ENCODE data around the gene ABLIM2. TPM values are rescaled to one million over a fixed set of nuclear protein-coding genes. Genes with fewer than 3 reads are reported as not detected.

ABLIM2 gene
- total and polyA plus RNA-seq, 2 donors (not counting 1 experiment from before 2014, with no cell fraction given), result 3.3 to 79.0 TPM

DNA sequence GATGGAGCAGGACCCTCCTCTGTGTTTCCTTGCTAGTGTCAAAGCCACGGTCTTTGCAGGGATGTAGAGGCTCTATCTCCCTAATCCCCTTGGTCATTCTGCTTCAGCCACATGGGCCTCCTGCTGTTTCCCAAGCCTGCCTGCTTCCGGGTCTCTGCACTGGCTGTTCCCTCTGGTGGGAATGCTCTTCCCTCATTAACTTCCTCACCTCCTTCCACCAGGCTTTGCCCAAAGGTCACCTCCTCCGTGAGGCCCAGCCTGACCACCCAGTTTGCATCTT lies 56.6 kb downstream of the ABLIM2 start:
- Histone ChIP-seq H3K36me3 (replicated peaks in 1 of 2; ENCODE audit: control extremely low read depth in 1 of 2, control insufficient read depth in 1 of 2, extremely low read depth in 1 of 2, insufficient read depth in 2 of 2, low read length in 1 of 2) (no peaks in the 10 kb centered on the region), H3K4me1 (ENCODE audit: control insufficient read depth in 2 of 2, insufficient read depth in 2 of 2, low read length in 2 of 2) (no peaks in the 10 kb centered on the region), H4K20me1 (ENCODE audit: control insufficient read depth, insufficient read depth, low read length, poor library complexity, severe bottlenecking) (no peaks in the 10 kb centered on the region), H3K4me3 (ENCODE audit: control extremely low read depth in 1 of 5, extremely low read depth in 1 of 5, insufficient read depth in 1 of 5, low read depth in 2 of 5, low read length in 4 of 5) (no peak overlapping the region), H3K9me3 (ENCODE audit: control extremely low read depth in 1 of 3, control insufficient read depth in 2 of 3, insufficient read depth in 1 of 3, low read length in 2 of 3) (peaks cover 0 to 10% (median 0%) of the 10 kb centered on the region in 3 donors), H3K9ac (ENCODE audit: low read length) (no peak overlapping the region), H3K79me2 (ENCODE audit: control insufficient read depth, insufficient read depth, low read length) (no peaks in the 10 kb centered on the region), H3K4me2 (replicated peaks; ENCODE audit: low read depth, low read length, poor library complexity, severe bottlenecking) (no peak overlapping the region), H2AFZ (ENCODE audit: insufficient read depth, low read depth, low read length, poor library complexity, severe bottlenecking) (no peak overlapping the region), H3K27me3 (replicated peaks in 1 of 4; ENCODE audit: control extremely low read depth in 1 of 4, control insufficient read depth in 3 of 4, insufficient read depth in 4 of 4, low read length in 3 of 4) (no peaks in the 10 kb centered on the region), H3K27ac (ENCODE audit: low read length in 2 of 2) (no peak overlapping the region)
- DNase-seq (no peak), ATAC-seq (ENCODE audit: low read depth) (no peak)
- ChIA-PET POLR2A (no interaction called here), CTCF (no interaction called here)
- H3K27ac Mint-ChIP-seq, result no peak overlapping the region
- TF ChIP-seq, protein P1, sequence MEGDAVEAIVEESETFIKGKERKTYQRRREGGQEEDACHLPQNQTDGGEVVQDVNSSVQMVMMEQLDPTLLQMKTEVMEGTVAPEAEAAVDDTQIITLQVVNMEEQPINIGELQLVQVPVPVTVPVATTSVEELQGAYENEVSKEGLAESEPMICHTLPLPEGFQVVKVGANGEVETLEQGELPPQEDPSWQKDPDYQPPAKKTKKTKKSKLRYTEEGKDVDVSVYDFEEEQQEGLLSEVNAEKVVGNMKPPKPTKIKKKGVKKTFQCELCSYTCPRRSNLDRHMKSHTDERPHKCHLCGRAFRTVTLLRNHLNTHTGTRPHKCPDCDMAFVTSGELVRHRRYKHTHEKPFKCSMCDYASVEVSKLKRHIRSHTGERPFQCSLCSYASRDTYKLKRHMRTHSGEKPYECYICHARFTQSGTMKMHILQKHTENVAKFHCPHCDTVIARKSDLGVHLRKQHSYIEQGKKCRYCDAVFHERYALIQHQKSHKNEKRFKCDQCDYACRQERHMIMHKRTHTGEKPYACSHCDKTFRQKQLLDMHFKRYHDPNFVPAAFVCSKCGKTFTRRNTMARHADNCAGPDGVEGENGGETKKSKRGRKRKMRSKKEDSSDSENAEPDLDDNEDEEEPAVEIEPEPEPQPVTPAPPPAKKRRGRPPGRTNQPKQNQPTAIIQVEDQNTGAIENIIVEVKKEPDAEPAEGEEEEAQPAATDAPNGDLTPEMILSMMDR (IDR thresholded peaks at IDR 0.05), result no peak
- TF ChIP-seq EZH2 (IDR thresholded peaks at IDR 0.05; ENCODE audit: borderline replicate concordance, insufficient read depth, low read depth, low read length, poor library complexity, severe bottlenecking), result no peak
- H3K27me3 Mint-ChIP-seq, result peaks cover 1% of the 10 kb centered on the region
- 81% methylated on average over 3 of the region's 3 CpGs for WGBS (ENCODE audit: insufficient coverage)
- H3K4me1 Mint-ChIP-seq, result no peaks in the 10 kb centered on the region
- no peaks in the 10 kb centered on the region for H3K9me3 Mint-ChIP-seq (ENCODE audit: insufficient read depth)
- H3K4me3 Mint-ChIP-seq, result no peak overlapping the region
- intact Hi-C loops (cut with micrococcal nuclease), result no loop called here

DNA sequence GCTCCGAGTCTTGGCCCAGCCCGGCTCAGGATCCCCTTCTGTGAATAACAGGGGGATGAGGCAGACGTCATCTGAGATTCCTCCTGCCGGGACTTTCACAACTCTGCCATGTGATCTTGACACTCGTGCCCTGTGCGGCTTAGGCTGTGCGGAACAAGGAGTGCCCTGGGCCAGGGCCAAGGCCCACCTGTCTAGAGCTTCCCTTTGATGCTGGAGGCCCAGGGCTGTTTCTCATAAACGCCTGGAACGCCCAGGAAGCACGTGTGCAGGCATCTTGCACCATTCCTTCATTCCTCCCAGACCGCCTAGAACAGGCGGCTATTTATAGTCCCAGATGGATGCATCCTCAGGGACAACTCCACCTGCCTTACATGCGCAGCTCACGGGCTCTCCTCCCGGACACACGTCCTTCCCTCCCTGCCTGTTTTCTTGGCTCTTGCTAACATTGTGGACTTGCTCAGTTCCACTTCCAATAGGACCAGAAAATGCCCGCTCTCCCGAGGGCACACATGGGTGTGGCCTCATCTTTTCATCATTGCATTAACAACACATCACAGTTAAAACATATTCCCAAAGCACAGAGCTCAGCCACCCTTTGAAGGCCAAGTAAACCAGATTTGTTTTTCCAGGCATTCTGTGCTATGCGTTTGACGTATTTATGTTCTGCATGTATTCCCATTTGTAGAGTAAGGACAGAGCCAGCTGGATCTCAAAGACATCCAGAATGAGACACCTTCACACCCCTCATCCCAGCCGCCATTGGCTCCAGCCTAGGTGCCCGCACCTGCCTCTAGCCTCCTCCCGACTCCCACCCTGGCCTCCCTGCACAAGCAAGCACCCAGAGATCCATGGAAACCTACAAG lies 57.2 kb downstream of the ABLIM2 start:
- H3K4me3 Mint-ChIP-seq, result no peak overlapping the region
- no peaks in the 10 kb centered on the region for H4K20me1 ChIP-seq (ENCODE audit: control insufficient read depth, insufficient read depth, low read length, poor library complexity, severe bottlenecking)
- ChIA-PET POLR2A (no interaction called here), CTCF (no interaction called here)
- no peaks in the 10 kb centered on the region for H3K36me3 ChIP-seq (replicated peaks in 1 of 2; ENCODE audit: control extremely low read depth in 1 of 2, control insufficient read depth in 1 of 2, extremely low read depth in 1 of 2, insufficient read depth in 2 of 2, low read length in 1 of 2)
- intact Hi-C loops (cut with micrococcal nuclease), result no loop called here
- H3K4me2 ChIP-seq (replicated peaks; ENCODE audit: low read depth, low read length, poor library complexity, severe bottlenecking), result no peak overlapping the region
- H3K27ac ChIP-seq (ENCODE audit: low read length in 2 of 2), result no peak overlapping the region
- 81% methylated on average over 23 of the region's 23 CpGs for WGBS (ENCODE audit: insufficient coverage)
- no peaks in the 10 kb centered on the region for H3K4me1 Mint-ChIP-seq
- H3K27ac Mint-ChIP-seq, result no peak overlapping the region
- H3K27me3 Mint-ChIP-seq, result no peaks in the 10 kb centered on the region
- H3K79me2 ChIP-seq (ENCODE audit: control insufficient read depth, insufficient read depth, low read length), result no peaks in the 10 kb centered on the region
- TF ChIP-seq EZH2 (IDR thresholded peaks at IDR 0.05; ENCODE audit: borderline replicate concordance, insufficient read depth, low read depth, low read length, poor library complexity, severe bottlenecking), result no peak
- TF ChIP-seq, protein P1 (IDR thresholded peaks at IDR 0.05), result no peak
- no peak overlapping the region for H3K4me3 ChIP-seq (ENCODE audit: control extremely low read depth in 1 of 5, extremely low read depth in 1 of 5, insufficient read depth in 1 of 5, low read depth in 2 of 5, low read length in 4 of 5)
- ATAC-seq (ENCODE audit: low read depth) (no peak), DNase-seq (no peak)
- no peaks in the 10 kb centered on the region for H3K9me3 Mint-ChIP-seq (ENCODE audit: insufficient read depth)
- H3K27me3 ChIP-seq (replicated peaks in 1 of 4; ENCODE audit: control extremely low read depth in 1 of 4, control insufficient read depth in 3 of 4, insufficient read depth in 4 of 4, low read length in 3 of 4), result no peaks in the 10 kb centered on the region
- H3K9me3 ChIP-seq (ENCODE audit: control extremely low read depth in 1 of 3, control insufficient read depth in 2 of 3, insufficient read depth in 1 of 3, low read length in 2 of 3), result peaks cover 0 to 13% (median 0%) of the 10 kb centered on the region in 3 donors
- no peak overlapping the region for H3K9ac ChIP-seq (ENCODE audit: low read length)
- H3K4me1 ChIP-seq (ENCODE audit: control insufficient read depth in 2 of 2, insufficient read depth in 2 of 2, low read length in 2 of 2), result no peaks in the 10 kb centered on the region
- no peak overlapping the region for H2AFZ ChIP-seq (ENCODE audit: insufficient read depth, low read depth, low read length, poor library complexity, severe bottlenecking)
